ENCODE measurements around the gene PHKB. TPM values are rescaled to one million over a fixed set of nuclear protein-coding genes. Genes with fewer than 3 reads are reported as not detected.

The PHKB gene
- total RNA-seq, 4 donors from 2014 or later = 38.8 to 94.2 (median 55.7) TPM

DNA sequence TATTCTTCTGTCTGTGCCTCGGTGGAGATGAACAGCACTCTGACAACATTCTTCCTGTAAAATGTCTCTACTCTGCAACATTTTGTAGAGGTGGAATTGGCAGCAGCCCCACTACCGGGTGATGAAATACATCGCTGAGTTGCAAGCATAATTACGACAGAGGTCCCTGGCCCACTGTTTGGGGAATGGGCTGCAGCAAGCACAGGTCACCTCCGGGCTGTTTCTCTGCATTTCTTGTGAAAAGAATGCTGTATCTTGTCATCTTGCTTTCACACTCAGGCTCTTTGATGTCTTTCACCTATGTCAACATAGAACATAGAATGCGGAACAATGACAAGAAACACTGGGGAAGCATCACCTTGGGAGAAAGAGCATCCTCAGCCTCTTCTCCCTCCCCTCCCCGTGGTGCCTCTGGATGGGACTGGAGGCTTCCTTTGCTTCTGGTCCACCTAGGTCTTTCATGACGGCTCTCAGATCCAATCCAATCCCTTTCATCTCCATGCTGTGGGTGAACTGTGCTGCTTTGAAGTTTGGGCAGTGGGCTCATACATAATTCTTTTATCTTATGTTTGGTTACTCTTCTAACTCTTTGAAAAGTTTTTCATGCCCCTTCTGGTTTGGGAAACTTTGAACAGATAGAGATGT, 265.0 kb downstream of the PHKB start:
- H3K4me1 ChIP-seq = no peaks in the 10 kb centered on the region
- no peaks in the 10 kb centered on the region for H3K36me3 ChIP-seq
- no peak for TF ChIP-seq POLR2AphosphoS5 (IDR thresholded peaks at IDR 0.05)
- TF ChIP-seq, protein P1, sequence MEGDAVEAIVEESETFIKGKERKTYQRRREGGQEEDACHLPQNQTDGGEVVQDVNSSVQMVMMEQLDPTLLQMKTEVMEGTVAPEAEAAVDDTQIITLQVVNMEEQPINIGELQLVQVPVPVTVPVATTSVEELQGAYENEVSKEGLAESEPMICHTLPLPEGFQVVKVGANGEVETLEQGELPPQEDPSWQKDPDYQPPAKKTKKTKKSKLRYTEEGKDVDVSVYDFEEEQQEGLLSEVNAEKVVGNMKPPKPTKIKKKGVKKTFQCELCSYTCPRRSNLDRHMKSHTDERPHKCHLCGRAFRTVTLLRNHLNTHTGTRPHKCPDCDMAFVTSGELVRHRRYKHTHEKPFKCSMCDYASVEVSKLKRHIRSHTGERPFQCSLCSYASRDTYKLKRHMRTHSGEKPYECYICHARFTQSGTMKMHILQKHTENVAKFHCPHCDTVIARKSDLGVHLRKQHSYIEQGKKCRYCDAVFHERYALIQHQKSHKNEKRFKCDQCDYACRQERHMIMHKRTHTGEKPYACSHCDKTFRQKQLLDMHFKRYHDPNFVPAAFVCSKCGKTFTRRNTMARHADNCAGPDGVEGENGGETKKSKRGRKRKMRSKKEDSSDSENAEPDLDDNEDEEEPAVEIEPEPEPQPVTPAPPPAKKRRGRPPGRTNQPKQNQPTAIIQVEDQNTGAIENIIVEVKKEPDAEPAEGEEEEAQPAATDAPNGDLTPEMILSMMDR (IDR thresholded peaks at IDR 0.05) = no peak
- no peak for TF ChIP-seq EP300 (IDR thresholded peaks at IDR 0.05)
- TF ChIP-seq POLR2A (IDR thresholded peaks at IDR 0.05) = no peak
- H3K27ac ChIP-seq = no peak overlapping the region
- H3K9me3 ChIP-seq = no peaks in the 10 kb centered on the region
- no peak overlapping the region for H3K4me3 ChIP-seq
- no peak for ATAC-seq
- 60% methylated on average over 6 of the region's 8 CpGs; no CpG with 5 or more reads in 1 of the 2 donors for WGBS, 2 donors (ENCODE audit: low coverage in 1 of 2)
- H3K27me3 ChIP-seq = peaks cover 14% of the 10 kb centered on the region

DNA sequence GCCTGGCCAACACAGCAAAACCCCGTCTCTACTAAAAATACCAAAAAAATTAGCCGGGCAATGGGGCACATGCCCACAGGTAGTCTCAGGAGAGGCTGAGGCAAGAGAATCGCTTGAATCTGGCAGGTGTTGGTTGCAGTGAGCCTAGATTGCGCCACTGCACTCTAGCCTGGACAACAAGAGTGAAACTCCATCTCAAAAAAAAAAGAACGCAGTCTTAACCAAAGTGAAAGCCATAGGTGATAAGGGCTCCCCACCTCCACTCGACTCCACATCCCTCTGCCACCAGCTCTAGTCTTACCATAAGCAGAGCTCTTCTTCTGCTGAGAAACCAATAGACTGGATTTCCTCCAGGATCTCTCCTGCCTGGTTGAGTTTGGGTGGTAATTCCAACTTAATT, 266.0 kb downstream of the PHKB start:
- H3K9me3 ChIP-seq = no peaks in the 10 kb centered on the region
- 86 to 87% methylated on average over 3 to 5 of the region's 6 CpGs for WGBS, 2 donors (ENCODE audit: low coverage in 1 of 2)
- H3K27ac ChIP-seq = no peak overlapping the region
- H3K4me3 ChIP-seq = no peak overlapping the region
- H3K4me1 ChIP-seq = no peaks in the 10 kb centered on the region
- H3K27me3 ChIP-seq = peaks cover 14% of the 10 kb centered on the region
- no peak for ATAC-seq
- H3K36me3 ChIP-seq = no peaks in the 10 kb centered on the region
- TF ChIP-seq POLR2AphosphoS5 (IDR thresholded peaks at IDR 0.05) = no peak
- TF ChIP-seq EP300 (IDR thresholded peaks at IDR 0.05) = no peak
- TF ChIP-seq, protein P1 (IDR thresholded peaks at IDR 0.05) = no peak
- TF ChIP-seq POLR2A (IDR thresholded peaks at IDR 0.05) = no peak

DNA sequence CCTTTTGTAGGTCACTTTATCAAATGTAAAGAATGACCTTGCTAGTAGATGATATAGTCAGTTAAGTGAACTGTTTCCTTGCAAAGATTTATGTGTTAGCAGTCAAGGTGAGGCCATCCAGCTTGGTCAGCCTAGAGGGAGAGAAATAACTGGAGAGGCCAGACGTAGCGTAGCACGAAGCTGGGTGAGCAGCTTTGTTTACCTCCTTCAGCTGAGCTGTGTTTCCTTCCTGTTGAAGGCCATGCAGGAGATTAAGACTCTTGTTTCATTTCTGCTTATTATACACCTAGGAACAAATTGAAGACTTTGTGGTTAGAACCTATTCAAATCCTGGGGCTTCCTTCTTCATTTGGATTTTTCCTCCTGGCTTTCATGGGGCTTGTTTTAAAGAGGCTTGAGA, 267.1 kb downstream of the PHKB start:
- Histone ChIP-seq H3K4me1 (no peaks in the 10 kb centered on the region), H3K27me3 (peaks cover 14% of the 10 kb centered on the region), H3K4me3 (no peak overlapping the region), H3K36me3 (no peaks in the 10 kb centered on the region), H3K9me3 (no peaks in the 10 kb centered on the region), H3K27ac (no peak overlapping the region)
- no peak for ATAC-seq
- TF ChIP-seq, protein P1 (IDR thresholded peaks at IDR 0.05) = no peak
- TF ChIP-seq EP300 (IDR thresholded peaks at IDR 0.05) = no peak
- TF ChIP-seq POLR2A (IDR thresholded peaks at IDR 0.05) = no peak
- no peak for TF ChIP-seq POLR2AphosphoS5 (IDR thresholded peaks at IDR 0.05)
- 50 to 60% methylated on average over 3 of the region's 3 CpGs for WGBS, 2 donors (ENCODE audit: low coverage in 1 of 2)

DNA sequence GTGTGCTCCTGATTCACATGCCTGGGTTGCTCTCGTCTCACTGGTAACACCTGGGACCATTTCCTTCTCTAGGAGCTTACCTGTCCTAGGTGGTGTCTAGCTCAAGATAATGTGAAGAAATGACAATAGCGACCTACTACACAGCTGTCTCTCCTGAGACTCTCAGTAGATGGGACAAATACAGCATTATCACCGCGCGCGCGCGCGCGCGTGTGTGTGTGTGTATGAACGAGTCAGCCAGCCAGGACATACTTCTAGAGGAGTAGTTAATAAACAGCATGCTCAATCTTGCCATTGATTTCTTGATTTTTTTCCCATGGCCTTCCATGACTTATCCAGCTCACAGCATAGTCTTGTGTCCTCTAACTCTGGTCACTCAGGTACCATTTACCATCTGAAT, 268.6 kb downstream of the PHKB start:
- H3K4me3 ChIP-seq = no peak overlapping the region
- H3K36me3 ChIP-seq = no peaks in the 10 kb centered on the region
- TF ChIP-seq POLR2AphosphoS5 (IDR thresholded peaks at IDR 0.05) (no peak), POLR2A (IDR thresholded peaks at IDR 0.05) (no peak), EP300 (IDR thresholded peaks at IDR 0.05) (no peak)
- TF ChIP-seq, protein P1 (IDR thresholded peaks at IDR 0.05) = no peak
- no peaks in the 10 kb centered on the region for H3K9me3 ChIP-seq
- ATAC-seq = no peak
- no peak overlapping the region for H3K27ac ChIP-seq
- H3K4me1 ChIP-seq = no peaks in the 10 kb centered on the region
- H3K27me3 ChIP-seq = peaks cover 22% of the 10 kb centered on the region
- 90 to 92% methylated on average over 11 to 12 of the region's 12 CpGs for WGBS, 2 donors (ENCODE audit: low coverage in 1 of 2)

DNA sequence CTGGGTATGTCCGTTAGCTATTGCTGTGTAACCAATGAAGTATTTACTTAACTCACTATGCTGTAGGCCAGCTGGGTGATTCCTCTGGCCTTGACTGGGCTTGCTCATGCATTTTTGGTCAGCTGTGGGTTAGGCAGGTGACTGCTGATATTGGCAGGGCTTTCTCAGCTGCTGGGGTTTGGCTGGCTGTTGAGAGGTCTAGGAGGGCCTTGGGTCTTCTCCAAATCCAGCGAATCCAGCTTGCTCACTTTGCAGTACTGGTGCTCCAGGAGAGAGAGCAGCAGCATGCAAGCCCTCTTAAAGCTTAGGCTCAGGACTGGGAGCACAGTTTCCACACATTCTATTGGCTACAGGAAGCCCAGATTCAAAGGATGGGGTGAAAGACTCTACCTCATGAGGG, 270.1 kb downstream of the PHKB start:
- no peak overlapping the region for H3K27ac ChIP-seq
- no peaks in the 10 kb centered on the region for H3K4me1 ChIP-seq
- no peaks in the 10 kb centered on the region for H3K36me3 ChIP-seq
- TF ChIP-seq, protein P1 (IDR thresholded peaks at IDR 0.05) = no peak
- TF ChIP-seq POLR2AphosphoS5 (IDR thresholded peaks at IDR 0.05) = no peak
- no peak for TF ChIP-seq EP300 (IDR thresholded peaks at IDR 0.05)
- no peak for TF ChIP-seq POLR2A (IDR thresholded peaks at IDR 0.05)
- 73 to 89% methylated on average over 1 to 2 of the region's 2 CpGs for WGBS, 2 donors (ENCODE audit: low coverage in 1 of 2)
- peaks cover 22% of the 10 kb centered on the region for H3K27me3 ChIP-seq
- H3K9me3 ChIP-seq = no peaks in the 10 kb centered on the region
- ATAC-seq = no peak
- no peak overlapping the region for H3K4me3 ChIP-seq

Data from gastroesophageal sphincter (tissue), 4 donors.